Cardiac muscle cell (in vitro differentiated cells and primary cell): Measurements from ENCODE around the gene TSPAN5. TPM values are rescaled to one million over a fixed set of nuclear protein-coding genes. Genes with fewer than 3 reads are reported as not detected.

Source experiments
- DNase-seq, 2 donors: peaks; one replicate each; pipeline versions ENCODE4 v3.0.0 to v3.0.0-alpha.2; 2010 to 2017; ENCODE audit warnings: low read depth in 1 of 2, low spot score in 1 of 2
- H3K27ac ChIP-seq: fragments of 200-600 bp; sonication (generic); 2 replicates; pipeline ENCODE4 v1.5.1; 2016
- H3K27me3 ChIP-seq: fragments of 200-600 bp; sonication (generic); 2 replicates; pipeline ENCODE4 v1.6.0; 2016; ENCODE audit warnings: control low read depth
- H3K36me3 ChIP-seq: fragments of 200-600 bp; sonication (generic); 2 replicates; pipeline ENCODE4 v1.5.1; 2016; ENCODE audit warnings: control low read depth
- H3K4me1 ChIP-seq: fragments of 200-600 bp; sonication (generic); 2 replicates; pipeline ENCODE4 v1.8.1; 2017; ENCODE audit warnings: low read depth, mild to moderate bottlenecking, mixed run types
- H3K4me3 ChIP-seq: fragments of 200-600 bp; sonication (generic); 2 replicates; pipeline ENCODE4 v1.5.1; 2016; ENCODE audit warnings: mild to moderate bottlenecking
- H3K9me3 ChIP-seq: fragments of 200-600 bp; sonication (generic); 2 replicates; pipeline ENCODE4 v1.5.1; 2017; ENCODE audit warnings: low read depth, mild to moderate bottlenecking, control low read depth
- polyA plus RNA-seq: library from polyadenylated mRNA; unstranded; fragments of >200 nt; fragmentation: Nextera tagmentation; extraction: Ambion mirVana; gene quantifications from 2 replicates; pipeline ENCODE4 v1.2.1, GENCODE V29; 2016
- total RNA-seq: library from RNA; depleted of rRNA; stranded (reverse); fragments of >200 nt; gene quantifications from 2 replicates; pipeline ENCODE4 v1.2.3, GENCODE V29; 2016
- TF ChIP-seq, protein P1 (sequence below): IDR thresholded peaks from 2 replicates; pipeline ENCODE4 v1.5.1; 2012; ENCODE audit warnings: low read depth, mild to moderate bottlenecking, low read length

Gene TSPAN5
- total and polyA plus RNA-seq, 2 experiments from 2014 or later = 26.9 to 39.8 TPM

GRCh38 chr4:98546910-98547594 is 111.4 kb downstream of the TSPAN5 start:
- peak in 1 of 2 donors; percentile 86 for DNase-seq
- no peak overlapping the region for H3K4me3 ChIP-seq

DNA sequence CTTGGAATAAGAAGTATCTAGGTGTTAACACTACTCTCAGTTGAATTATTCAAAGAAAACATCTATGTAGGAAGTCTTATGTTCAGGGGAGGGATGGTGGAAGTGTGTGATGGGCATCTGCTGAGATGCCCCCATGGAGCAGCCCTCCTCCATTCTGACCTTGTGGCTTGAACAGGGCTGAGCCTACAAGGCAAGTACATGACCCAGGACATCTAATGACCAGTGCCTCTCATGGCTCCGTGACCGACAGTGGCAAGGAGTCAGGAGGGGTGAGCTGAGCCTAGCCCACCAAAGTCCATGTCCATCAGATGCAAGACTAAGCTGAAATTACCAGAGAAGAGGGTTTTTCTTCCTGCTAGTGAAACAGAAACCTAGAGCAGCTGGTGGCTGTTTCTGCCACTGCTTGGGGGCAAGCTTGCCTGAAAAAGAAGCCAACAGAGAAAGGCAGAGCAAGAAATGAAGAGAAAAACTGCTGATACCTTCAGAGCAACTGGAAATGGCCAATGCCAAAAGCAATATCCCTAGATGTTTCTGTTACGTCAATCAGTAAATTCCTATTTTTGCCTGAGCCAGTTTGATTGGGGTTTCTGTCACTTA is 113.5 kb downstream of the TSPAN5 start:
- TF ChIP-seq, protein P1, sequence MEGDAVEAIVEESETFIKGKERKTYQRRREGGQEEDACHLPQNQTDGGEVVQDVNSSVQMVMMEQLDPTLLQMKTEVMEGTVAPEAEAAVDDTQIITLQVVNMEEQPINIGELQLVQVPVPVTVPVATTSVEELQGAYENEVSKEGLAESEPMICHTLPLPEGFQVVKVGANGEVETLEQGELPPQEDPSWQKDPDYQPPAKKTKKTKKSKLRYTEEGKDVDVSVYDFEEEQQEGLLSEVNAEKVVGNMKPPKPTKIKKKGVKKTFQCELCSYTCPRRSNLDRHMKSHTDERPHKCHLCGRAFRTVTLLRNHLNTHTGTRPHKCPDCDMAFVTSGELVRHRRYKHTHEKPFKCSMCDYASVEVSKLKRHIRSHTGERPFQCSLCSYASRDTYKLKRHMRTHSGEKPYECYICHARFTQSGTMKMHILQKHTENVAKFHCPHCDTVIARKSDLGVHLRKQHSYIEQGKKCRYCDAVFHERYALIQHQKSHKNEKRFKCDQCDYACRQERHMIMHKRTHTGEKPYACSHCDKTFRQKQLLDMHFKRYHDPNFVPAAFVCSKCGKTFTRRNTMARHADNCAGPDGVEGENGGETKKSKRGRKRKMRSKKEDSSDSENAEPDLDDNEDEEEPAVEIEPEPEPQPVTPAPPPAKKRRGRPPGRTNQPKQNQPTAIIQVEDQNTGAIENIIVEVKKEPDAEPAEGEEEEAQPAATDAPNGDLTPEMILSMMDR = no peak
- no peaks in the 10 kb centered on the region for H3K36me3 ChIP-seq
- H3K27me3 ChIP-seq = no peaks in the 10 kb centered on the region
- H3K4me3 ChIP-seq = no peak overlapping the region
- peaks cover 6% of the 10 kb centered on the region for H3K4me1 ChIP-seq
- no peaks in the 10 kb centered on the region for H3K9me3 ChIP-seq
- no peak overlapping the region for H3K27ac ChIP-seq
- DNase-seq = no peak

More at GRCh38 chr4:98546910-98547594, 111.4 kb downstream of the TSPAN5 start:
- no peaks in the 10 kb centered on the region for H3K9me3 ChIP-seq
- H3K4me1 ChIP-seq = peaks cover 6% of the 10 kb centered on the region
- H3K27ac ChIP-seq = no peak overlapping the region
- H3K36me3 ChIP-seq = no peaks in the 10 kb centered on the region
- H3K27me3 ChIP-seq = no peaks in the 10 kb centered on the region
- TF ChIP-seq, protein P1 = peak; percentile 44

DNA sequence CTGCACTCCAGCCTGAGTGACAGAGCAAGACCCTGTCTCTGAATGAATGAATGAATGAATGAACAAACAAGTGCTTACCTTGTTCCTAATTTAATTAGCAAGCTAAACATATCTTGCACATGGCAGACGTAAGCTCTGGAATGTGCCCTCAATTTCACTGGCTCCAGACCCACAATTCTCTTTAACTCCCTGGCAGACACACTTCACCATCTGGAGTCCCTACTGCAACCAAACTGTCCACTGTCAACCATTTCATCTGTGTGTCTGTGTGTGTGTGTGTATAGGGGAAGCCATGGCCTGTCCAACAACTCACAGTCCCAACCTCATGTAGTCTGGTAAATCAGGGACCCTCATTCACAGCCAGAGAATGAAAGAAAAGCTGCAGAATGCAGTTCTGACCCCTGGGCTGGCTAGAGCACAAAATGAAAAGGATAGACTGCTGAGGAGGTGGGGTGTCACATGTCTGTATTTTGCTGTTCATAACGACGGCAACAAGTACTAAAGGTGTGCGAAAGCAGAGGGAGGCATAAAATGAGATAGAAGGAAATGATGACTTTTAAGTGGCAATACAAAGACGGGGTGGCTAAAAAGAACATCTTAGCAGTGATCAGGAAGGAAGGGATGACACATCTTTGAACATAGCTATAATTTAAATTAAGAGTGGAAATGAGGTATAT is 114.1 kb downstream of the TSPAN5 start:
- Histone ChIP-seq H3K4me1 (peaks cover 6% of the 10 kb centered on the region), H3K27me3 (no peaks in the 10 kb centered on the region), H3K9me3 (no peaks in the 10 kb centered on the region), H3K4me3 (no peak overlapping the region), H3K27ac (no peak overlapping the region), H3K36me3 (no peaks in the 10 kb centered on the region)
- no peak for DNase-seq
- TF ChIP-seq, protein P1 = no peak

DNA sequence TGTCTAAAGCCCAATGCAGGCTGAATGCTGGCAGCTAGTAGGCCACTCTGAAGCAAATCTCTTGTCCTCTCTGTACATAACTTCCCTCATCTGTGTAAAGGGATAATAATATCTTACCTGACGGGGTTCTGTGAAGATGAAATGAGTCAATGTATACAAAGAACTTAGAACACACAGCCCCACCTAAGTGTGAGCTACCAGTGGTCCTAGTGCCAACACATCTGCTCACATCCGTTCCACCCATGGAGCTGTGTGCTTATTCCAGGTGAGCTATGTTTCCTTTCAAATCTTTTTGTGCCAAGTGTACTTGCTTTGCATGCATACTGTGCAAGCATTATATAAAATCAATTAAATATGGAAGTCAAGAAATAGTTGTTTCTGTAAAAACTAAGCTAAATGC is 116.4 kb downstream of the TSPAN5 start:
- DNase-seq = no peak
- TF ChIP-seq, protein P1 = no peak
- H3K4me3 ChIP-seq = no peak overlapping the region

DNA sequence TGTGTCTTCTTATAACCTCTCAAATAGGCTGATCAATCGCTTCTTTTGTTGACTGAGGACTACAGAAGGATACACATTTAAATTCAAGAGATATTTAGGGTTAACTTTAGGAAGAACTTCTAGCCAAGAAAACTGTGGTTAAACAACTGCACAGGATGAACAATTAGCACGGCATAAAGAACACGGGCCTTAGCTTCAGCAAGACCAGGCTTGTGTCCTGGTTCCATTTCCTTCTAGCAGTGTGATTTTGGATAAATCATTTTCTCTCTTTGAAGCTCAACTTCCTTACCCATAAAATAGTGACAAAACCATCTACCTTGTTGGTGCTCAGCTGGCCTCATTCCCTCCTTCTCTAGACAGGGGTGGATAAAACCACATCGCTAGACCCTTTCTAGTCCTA is 117.6 kb downstream of the TSPAN5 start:
- H3K27ac ChIP-seq = no peak overlapping the region
- H3K27me3 ChIP-seq = no peaks in the 10 kb centered on the region
- no peaks in the 10 kb centered on the region for H3K9me3 ChIP-seq
- no peak overlapping the region for H3K4me3 ChIP-seq
- no peak for DNase-seq
- peaks cover 6% of the 10 kb centered on the region for H3K4me1 ChIP-seq
- TF ChIP-seq, protein P1 = no peak
- no peaks in the 10 kb centered on the region for H3K36me3 ChIP-seq

More for the DNA sequence above, 116.4 kb downstream of the TSPAN5 start:
- Histone ChIP-seq H3K9me3 (no peaks in the 10 kb centered on the region), H3K4me1 (peaks cover 6% of the 10 kb centered on the region), H3K27me3 (no peaks in the 10 kb centered on the region), H3K27ac (no peak overlapping the region), H3K36me3 (no peaks in the 10 kb centered on the region)
